ENCODE results near the gene BTBD3. TPM values are rescaled to one million over a fixed set of nuclear protein-coding genes. Genes with fewer than 3 reads are reported as not detected.

BTBD3 gene
- total and polyA plus RNA-seq, 2 donors (not counting 3 experiments of a cell fraction or from before 2014, with no cell fraction given) = 18.6 to 29.3 TPM

DNA sequence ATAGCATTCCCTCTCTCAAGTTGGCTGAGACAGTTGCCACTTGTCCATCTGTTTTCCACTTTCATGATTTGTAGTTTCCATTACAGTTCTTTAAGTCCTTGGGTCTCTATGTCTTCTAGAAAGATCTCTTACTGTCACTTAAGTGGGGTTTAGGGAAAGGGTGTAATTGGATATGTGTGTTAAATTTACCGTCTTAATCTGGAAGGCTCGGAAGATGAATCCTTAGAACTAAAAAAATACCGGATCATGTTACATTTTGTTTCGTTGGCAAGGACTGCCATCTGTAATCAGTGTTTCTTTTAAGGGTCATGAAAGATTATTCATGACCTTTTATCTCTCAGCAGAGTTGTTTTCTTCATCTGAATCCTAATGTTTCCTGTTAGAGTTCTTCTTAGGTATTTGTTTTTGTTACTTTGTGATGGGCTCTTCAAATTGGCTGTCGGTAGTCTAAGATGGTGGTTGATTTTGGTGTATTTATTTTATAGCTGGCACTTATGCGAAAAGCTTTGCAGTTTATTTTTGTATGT, 21.8 kb upstream of the BTBD3 start:
- H3K4me1 ChIP-seq (ENCODE audit: control insufficient read depth, extremely low read depth, insufficient read depth, low read length) = peaks cover 14% of the 10 kb centered on the region
- intact Hi-C loops (cut with micrococcal nuclease) (no loop called here), dilution Hi-C loops (cut with MboI; ENCODE audit: extremely low pct_ligation_motif_present, low sequenced_read_pairs) (no loop called here)
- H3K9me3 ChIP-seq (replicated peaks; ENCODE audit: control insufficient read depth, insufficient read depth, low read length) = no peaks in the 10 kb centered on the region
- H3K9me1 ChIP-seq (replicated peaks; ENCODE audit: control insufficient read depth, extremely low read depth, insufficient read depth, low read length) = no peaks in the 10 kb centered on the region
- ChIA-PET CTCF (no interaction called here), POLR2A (no interaction called here)
- TF ChIP-seq JUN (IDR thresholded peaks at IDR 0.05; ENCODE audit: borderline replicate concordance, insufficient read depth, insufficient read length, low read depth) (no peak), GATA2 (IDR thresholded peaks at IDR 0.05; ENCODE audit: insufficient read depth, insufficient read length, low read depth, low read length) (no peak), FOS (IDR thresholded peaks at IDR 0.05; ENCODE audit: borderline replicate concordance, insufficient read depth, low read length) (no peak), EZH2 (IDR thresholded peaks at IDR 0.05; ENCODE audit: borderline replicate concordance, low read depth, low read length, severe bottlenecking) (no peak), POLR2A (IDR thresholded peaks at IDR 0.05; ENCODE audit: low read depth, low read length) (no peak), POLR2AphosphoS5 (IDR thresholded peaks at IDR 0.05; ENCODE audit: insufficient read depth, low read depth, low read length) (no peak), MYC (IDR thresholded peaks at IDR 0.05; ENCODE audit: low read depth, low read length) (no peak)
- TF ChIP-seq, protein P1, sequence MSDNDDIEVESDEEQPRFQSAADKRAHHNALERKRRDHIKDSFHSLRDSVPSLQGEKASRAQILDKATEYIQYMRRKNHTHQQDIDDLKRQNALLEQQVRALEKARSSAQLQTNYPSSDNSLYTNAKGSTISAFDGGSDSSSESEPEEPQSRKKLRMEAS (IDR thresholded peaks at IDR 0.05; ENCODE audit: insufficient read depth, insufficient read length) = no peak
- TF ChIP-seq, protein P2, sequence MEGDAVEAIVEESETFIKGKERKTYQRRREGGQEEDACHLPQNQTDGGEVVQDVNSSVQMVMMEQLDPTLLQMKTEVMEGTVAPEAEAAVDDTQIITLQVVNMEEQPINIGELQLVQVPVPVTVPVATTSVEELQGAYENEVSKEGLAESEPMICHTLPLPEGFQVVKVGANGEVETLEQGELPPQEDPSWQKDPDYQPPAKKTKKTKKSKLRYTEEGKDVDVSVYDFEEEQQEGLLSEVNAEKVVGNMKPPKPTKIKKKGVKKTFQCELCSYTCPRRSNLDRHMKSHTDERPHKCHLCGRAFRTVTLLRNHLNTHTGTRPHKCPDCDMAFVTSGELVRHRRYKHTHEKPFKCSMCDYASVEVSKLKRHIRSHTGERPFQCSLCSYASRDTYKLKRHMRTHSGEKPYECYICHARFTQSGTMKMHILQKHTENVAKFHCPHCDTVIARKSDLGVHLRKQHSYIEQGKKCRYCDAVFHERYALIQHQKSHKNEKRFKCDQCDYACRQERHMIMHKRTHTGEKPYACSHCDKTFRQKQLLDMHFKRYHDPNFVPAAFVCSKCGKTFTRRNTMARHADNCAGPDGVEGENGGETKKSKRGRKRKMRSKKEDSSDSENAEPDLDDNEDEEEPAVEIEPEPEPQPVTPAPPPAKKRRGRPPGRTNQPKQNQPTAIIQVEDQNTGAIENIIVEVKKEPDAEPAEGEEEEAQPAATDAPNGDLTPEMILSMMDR (IDR thresholded peaks at IDR 0.05; ENCODE audit: extremely low read depth in 1 of 2, insufficient read depth in 1 of 2, low read depth in 1 of 2, low read length in 2 of 2) = no peak
- H3K79me2 ChIP-seq (ENCODE audit: control insufficient read depth, insufficient read depth, low read length) = peaks cover 79% of the 10 kb centered on the region
- no peaks in the 10 kb centered on the region for H3K36me3 ChIP-seq (ENCODE audit: control insufficient read depth in 2 of 2, extremely low read depth in 1 of 2, insufficient read depth in 2 of 2, low read length in 2 of 2)
- peaks cover 3% of the 10 kb centered on the region for H4K20me1 ChIP-seq (replicated peaks; ENCODE audit: control insufficient read depth, extremely low read depth, insufficient read depth, low read length)
- H3K4me3 ChIP-seq (replicated peaks in 1 of 3; ENCODE audit: insufficient read depth in 1 of 3, low read depth in 1 of 3, low read length in 3 of 3) = no peak overlapping the region
- no TSS peak for BruUV-seq (replicated peaks)
- H3K4me2 ChIP-seq (ENCODE audit: insufficient read depth, low read length) = no peak overlapping the region
- H3K9ac ChIP-seq (replicated peaks; ENCODE audit: extremely low read depth, insufficient read depth, low read length) = no peak overlapping the region
- H3K27me3 ChIP-seq (ENCODE audit: control insufficient read depth in 2 of 2, insufficient read depth in 2 of 2, low read length in 2 of 2) = no peaks in the 10 kb centered on the region
- no peak overlapping the region for H3K27ac ChIP-seq (ENCODE audit: insufficient read depth, low read depth, low read length)
- FAIRE-seq = no peak
- no peak overlapping the region for H2AFZ ChIP-seq (ENCODE audit: low read depth, low read length)
- DNase-seq (ENCODE audit: low read depth, low spot score) = no peak

Data from endothelial cell of umbilical vein (primary cell).